Endothelial cell of umbilical vein (primary cell): ENCODE results near the gene CC2D2A. TPM values are rescaled to one million over a fixed set of nuclear protein-coding genes. Genes with fewer than 3 reads are reported as not detected.

Source experiments
- BruUV-seq: library from RNA; stranded (reverse); fragments of 400-500 nt; replicated peaks from 2 replicates; lab custom pipeline; 2021; lab: Mats Ljungman, UMichigan
- CTCF ChIA-PET: fragments of 300-600, 350-600 bp; sonication (Branson Sonifier 250); formaldehyde crosslinking; loops from one replicate; lab custom pipeline; 2021; ENCODE audit warnings: antibody characterized with exemption, inconsistent platforms; lab: Charles Lee
- POLR2A ChIA-PET: fragments of 300-600, 350-600 bp; sonication (Branson Sonifier 250); formaldehyde crosslinking; loops from one replicate; lab custom pipeline; 2021; ENCODE audit warnings: antibody characterized with exemption, inconsistent platforms; lab: Charles Lee
- DNase-seq: peaks from one replicate; pipeline ENCODE4 v3.0.0-alpha.2; 2011; ENCODE audit warnings: low read depth, low spot score
- FAIRE-seq: peaks from 2 replicates; lab custom pipeline; 2011; peaks lifted over from hg19 to GRCh38; lab: Jason Lieb, UNC
- H2AFZ ChIP-seq: 2 replicates; pipeline ENCODE4 v1.6.0; 2012; ENCODE audit warnings: low read depth, low read length, control low read depth, inconsistent platforms
- H3K27ac ChIP-seq: 2 replicates; pipeline ENCODE4 v1.5.1; 2011; ENCODE audit warnings: low read depth, mild to moderate bottlenecking, control low read depth, low read length, moderate library complexity; ENCODE audit not compliant: insufficient read depth
- H3K27me3 ChIP-seq, 2 experiments: 2 replicates each; pipeline versions ENCODE4 v1.6.0 to v1.6.1; 2011; ENCODE audit warnings: low read length in 2 of 2, mixed read lengths in 1 of 2; ENCODE audit not compliant: control insufficient read depth in 2 of 2, insufficient read depth in 2 of 2
- H3K36me3 ChIP-seq, 2 experiments: 2 replicates in 1 of 2; 3 replicates in 1 of 2; pipeline ENCODE4 v1.5.1; 2011; ENCODE audit warnings: low read length in 2 of 2, mild to moderate bottlenecking in 1 of 2, moderate library complexity in 1 of 2; ENCODE audit not compliant: control insufficient read depth in 2 of 2, insufficient read depth in 2 of 2; ENCODE audit errors: extremely low read depth in 1 of 2
- H3K4me1 ChIP-seq: 3 replicates; pipeline ENCODE4 v1.5.1; 2011; ENCODE audit warnings: mild to moderate bottlenecking, low read length; ENCODE audit not compliant: control insufficient read depth, insufficient read depth; ENCODE audit errors: extremely low read depth
- H3K4me2 ChIP-seq: 2 replicates; pipeline ENCODE4 v1.6.1; 2011; ENCODE audit warnings: low read length, control low read depth, mixed read lengths; ENCODE audit not compliant: insufficient read depth
- H3K4me3 ChIP-seq, 3 experiments: fragments of 200-600 bp in 1 of 3; sonication (generic), shearing (Covaris generic) in 1 of 3; replicated peaks in 1 of 3; 2 replicates each; pipeline ENCODE4 v1.5.1; 2011 to 2016; ENCODE audit warnings: control low read depth in 3 of 3, low read length in 3 of 3, mild to moderate bottlenecking in 2 of 3, inconsistent platforms in 1 of 3, low read depth in 1 of 3, moderate library complexity in 1 of 3; ENCODE audit not compliant: insufficient read depth in 1 of 3
- H3K79me2 ChIP-seq: 2 replicates; pipeline ENCODE4 v1.6.0; 2012; ENCODE audit warnings: low read length, inconsistent platforms; ENCODE audit not compliant: control insufficient read depth, insufficient read depth
- H3K9ac ChIP-seq: replicated peaks from 2 replicates; pipeline ENCODE3; 2011; ENCODE audit warnings: low read length, control low read depth; ENCODE audit not compliant: insufficient read depth; ENCODE audit errors: extremely low read depth
- H3K9me1 ChIP-seq: replicated peaks from 3 replicates; pipeline ENCODE4 v1.6.0; 2011; ENCODE audit warnings: mild to moderate bottlenecking, low read length; ENCODE audit not compliant: control insufficient read depth, insufficient read depth; ENCODE audit errors: extremely low read depth
- H3K9me3 ChIP-seq: replicated peaks from 2 replicates; pipeline ENCODE4 v1.5.1; 2012; ENCODE audit warnings: low read length, inconsistent platforms; ENCODE audit not compliant: control insufficient read depth, insufficient read depth
- H4K20me1 ChIP-seq: replicated peaks from 2 replicates; pipeline ENCODE3; 2011; ENCODE audit warnings: mild to moderate bottlenecking, low read length; ENCODE audit not compliant: control insufficient read depth, insufficient read depth; ENCODE audit errors: extremely low read depth
- EZH2 ChIP-seq: IDR thresholded peaks from 2 replicates; pipeline ENCODE4 v1.6.1; 2012; ENCODE audit warnings: borderline replicate concordance, low read depth, mild to moderate bottlenecking, moderate library complexity, low read length, inconsistent platforms; ENCODE audit not compliant: severe bottlenecking
- FOS ChIP-seq: IDR thresholded peaks from 2 replicates; pipeline ENCODE4 v1.6.1; 2011; ENCODE audit warnings: mild to moderate bottlenecking, low read length, moderate library complexity, borderline replicate concordance; ENCODE audit not compliant: insufficient read depth
- GATA2 ChIP-seq: IDR thresholded peaks from 2 replicates; pipeline ENCODE4 v1.7.0; 2011; ENCODE audit warnings: low read depth, mild to moderate bottlenecking, moderate library complexity, mixed read lengths, low read length; ENCODE audit not compliant: insufficient read length, insufficient read depth
- JUN ChIP-seq: IDR thresholded peaks from 2 replicates; pipeline ENCODE4 v1.6.1; 2011; ENCODE audit warnings: borderline replicate concordance, low read depth; ENCODE audit not compliant: insufficient read length, insufficient read depth
- MYC ChIP-seq: IDR thresholded peaks from one replicate; pipeline ENCODE4 v1.6.1; 2011; ENCODE audit warnings: mild to moderate bottlenecking, low read depth, low read length
- POLR2A ChIP-seq: IDR thresholded peaks from 2 replicates; pipeline ENCODE4 v1.6.1; 2012; ENCODE audit warnings: low read depth, mild to moderate bottlenecking, control low read depth, low read length
- POLR2AphosphoS5 ChIP-seq: IDR thresholded peaks from 2 replicates; pipeline ENCODE4 v1.6.1; 2012; ENCODE audit warnings: low read depth, mild to moderate bottlenecking, control low read depth, low read length, moderate library complexity; ENCODE audit not compliant: insufficient read depth
- dilution Hi-C: fragments of 300-500 bp; cut with MboI; formaldehyde crosslinking; loops from one replicate; pipeline ENCODE4 v1.15.0; 2019; ENCODE audit warnings: low sequenced_read_pairs; ENCODE audit not compliant: extremely low pct_ligation_motif_present
- intact Hi-C: fragments of 100-400 bp; cut with micrococcal nuclease; formaldehyde crosslinking; loops from one replicate; pipeline ENCODE4 v1.10.0; 2022
- polyA plus RNA-seq, 4 experiments: library from polyadenylated mRNA; depleted of rRNA in 3 of 4; stranded (reverse) in 3 of 4; unstranded in 1 of 4; fragments of >200 nt; gene quantifications; 2 replicates each; pipeline versions ENCODE4 v1.2.1 to v1.2.3, GENCODE V29; 2011 to 2012; ENCODE audit warnings: missing spikeins in 1 of 4
- total RNA-seq: library from RNA; stranded (reverse); gene quantifications from 2 replicates; pipeline ENCODE4 v1.2.3, GENCODE V29; 2021
- TF ChIP-seq, protein P1 (sequence below): IDR thresholded peaks from 2 replicates; pipeline ENCODE4 v1.6.1; 2011; ENCODE audit not compliant: insufficient read depth, insufficient read length
- TF ChIP-seq, protein P2 (sequence below), 2 donors: IDR thresholded peaks; 1 replicate in 1 of 2; 2 replicates in 1 of 2; pipeline ENCODE4 v1.5.1; 2011; ENCODE audit warnings: low read length in 2 of 2, mild to moderate bottlenecking in 2 of 2, moderate library complexity in 2 of 2, control low read depth in 1 of 2, inconsistent platforms in 1 of 2, low read depth in 1 of 2; ENCODE audit not compliant: insufficient read depth in 1 of 2; ENCODE audit errors: extremely low read depth in 1 of 2

The CC2D2A gene
- total and polyA plus RNA-seq, 2 donors (not counting 3 experiments of a cell fraction or from before 2014, with no cell fraction given), result 10.2 to 22.4 TPM

DNA sequence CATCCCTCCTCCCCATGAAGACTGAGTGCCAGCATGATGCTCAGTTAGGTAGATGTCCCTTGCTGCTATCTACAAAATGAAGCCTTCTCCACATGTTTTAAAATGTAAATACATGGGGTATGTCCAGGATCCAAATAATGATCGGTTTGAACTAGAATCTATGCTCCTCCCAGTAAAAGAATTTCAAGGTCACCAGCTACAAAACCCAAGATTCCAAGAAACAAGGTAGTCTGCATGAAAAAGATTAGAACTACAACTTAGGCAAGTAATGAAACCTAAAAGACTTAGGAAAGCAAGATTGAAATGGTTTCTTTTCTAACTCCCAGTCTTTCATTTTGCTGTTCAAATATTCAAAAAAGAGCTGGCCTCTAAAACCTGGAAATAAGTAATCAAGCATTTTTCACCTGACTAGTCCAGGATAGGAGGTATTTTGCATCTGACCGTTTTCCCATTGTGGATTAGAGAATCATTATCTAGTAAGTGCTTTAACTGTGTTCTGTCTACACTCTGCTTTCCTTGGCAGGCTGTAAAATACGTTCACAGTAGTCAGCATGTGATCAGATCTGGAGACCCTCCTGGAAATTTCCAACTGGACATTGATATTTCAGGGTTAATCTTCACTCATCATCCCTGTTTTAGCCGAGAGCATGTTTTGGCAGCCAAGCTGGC, 57.4 kb downstream of the CC2D2A start:
- dilution Hi-C loops (no loop called here), intact Hi-C loops (no loop called here)
- H3K36me3 ChIP-seq, result no peaks in the 10 kb centered on the region
- no peaks in the 10 kb centered on the region for H3K9me3 ChIP-seq
- H3K27ac ChIP-seq, result no peak overlapping the region
- TF ChIP-seq, protein P1, sequence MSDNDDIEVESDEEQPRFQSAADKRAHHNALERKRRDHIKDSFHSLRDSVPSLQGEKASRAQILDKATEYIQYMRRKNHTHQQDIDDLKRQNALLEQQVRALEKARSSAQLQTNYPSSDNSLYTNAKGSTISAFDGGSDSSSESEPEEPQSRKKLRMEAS, result no peak
- no peak for TF ChIP-seq JUN
- no peak for TF ChIP-seq FOS
- no TSS peak for BruUV-seq
- H3K4me3 ChIP-seq, result no peak overlapping the region
- H3K79me2 ChIP-seq, result no peaks in the 10 kb centered on the region
- CTCF ChIA-PET, result no interaction called here
- H3K9me1 ChIP-seq, result no peaks in the 10 kb centered on the region
- H3K4me1 ChIP-seq, result no peaks in the 10 kb centered on the region
- POLR2A ChIA-PET, result no interaction called here
- no peaks in the 10 kb centered on the region for H3K27me3 ChIP-seq
- no peak overlapping the region for H3K4me2 ChIP-seq
- no peaks in the 10 kb centered on the region for H4K20me1 ChIP-seq
- H2AFZ ChIP-seq, result no peak overlapping the region
- DNase-seq (no peak), FAIRE-seq (no peak)
- no peak overlapping the region for H3K9ac ChIP-seq

DNA sequence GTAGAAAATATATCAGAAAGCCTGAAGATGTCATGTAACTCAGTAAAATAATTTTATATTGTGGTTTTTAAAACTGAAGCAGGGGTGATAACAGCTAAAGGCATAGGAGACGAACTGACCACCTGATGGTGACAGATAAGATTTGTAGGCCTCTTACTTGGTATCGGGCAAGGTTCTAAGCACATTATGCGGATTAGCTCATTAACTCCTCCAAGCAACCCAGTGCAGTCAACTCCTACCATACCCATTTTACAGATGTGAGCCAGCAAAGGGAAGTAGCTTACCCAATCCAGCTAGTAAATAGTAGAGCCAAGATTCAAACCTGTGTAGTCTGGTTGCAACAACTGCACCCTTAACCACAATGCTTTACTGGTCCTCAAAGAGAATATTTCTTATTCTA, 62.1 kb downstream of the CC2D2A start:
- Histone ChIP-seq H2AFZ (no peak overlapping the region), H3K4me1 (no peaks in the 10 kb centered on the region), H3K9me1 (no peaks in the 10 kb centered on the region), H3K36me3 (no peaks in the 10 kb centered on the region), H3K4me3 (no peak overlapping the region), H3K4me2 (no peak overlapping the region), H3K9ac (no peak overlapping the region), H3K9me3 (no peaks in the 10 kb centered on the region), H3K27me3 (no peaks in the 10 kb centered on the region), H4K20me1 (no peaks in the 10 kb centered on the region), H3K79me2 (no peaks in the 10 kb centered on the region), H3K27ac (no peak overlapping the region)
- no peak for DNase-seq
- CTCF ChIA-PET, result interaction anchor here (0.8 to 1.6 kb wide), 2 partner anchors 8 to 13 kb away, joined by 3 to 5 read pairs; no protein-coding TSS in a partner anchor
- no TSS peak for BruUV-seq
- intact Hi-C loops (no loop called here), dilution Hi-C loops (no loop called here)
- FAIRE-seq, result no peak
- TF ChIP-seq POLR2AphosphoS5 (no peak), MYC (no peak), EZH2 (no peak), JUN (no peak), POLR2A (no peak), FOS (no peak), GATA2 (no peak)
- TF ChIP-seq, protein P2, sequence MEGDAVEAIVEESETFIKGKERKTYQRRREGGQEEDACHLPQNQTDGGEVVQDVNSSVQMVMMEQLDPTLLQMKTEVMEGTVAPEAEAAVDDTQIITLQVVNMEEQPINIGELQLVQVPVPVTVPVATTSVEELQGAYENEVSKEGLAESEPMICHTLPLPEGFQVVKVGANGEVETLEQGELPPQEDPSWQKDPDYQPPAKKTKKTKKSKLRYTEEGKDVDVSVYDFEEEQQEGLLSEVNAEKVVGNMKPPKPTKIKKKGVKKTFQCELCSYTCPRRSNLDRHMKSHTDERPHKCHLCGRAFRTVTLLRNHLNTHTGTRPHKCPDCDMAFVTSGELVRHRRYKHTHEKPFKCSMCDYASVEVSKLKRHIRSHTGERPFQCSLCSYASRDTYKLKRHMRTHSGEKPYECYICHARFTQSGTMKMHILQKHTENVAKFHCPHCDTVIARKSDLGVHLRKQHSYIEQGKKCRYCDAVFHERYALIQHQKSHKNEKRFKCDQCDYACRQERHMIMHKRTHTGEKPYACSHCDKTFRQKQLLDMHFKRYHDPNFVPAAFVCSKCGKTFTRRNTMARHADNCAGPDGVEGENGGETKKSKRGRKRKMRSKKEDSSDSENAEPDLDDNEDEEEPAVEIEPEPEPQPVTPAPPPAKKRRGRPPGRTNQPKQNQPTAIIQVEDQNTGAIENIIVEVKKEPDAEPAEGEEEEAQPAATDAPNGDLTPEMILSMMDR (IDR thresholded peaks at IDR 0.05; ENCODE audit: extremely low read depth in 1 of 2, insufficient read depth in 1 of 2, low read depth in 1 of 2, low read length in 2 of 2), result no peak
- TF ChIP-seq, protein P1, result no peak
- POLR2A ChIA-PET, result no interaction called here
